ENCODE data around the gene MISP3. TPM values are rescaled to one million over a fixed set of nuclear protein-coding genes. Genes with fewer than 3 reads are reported as not detected.

MISP3 gene
- total RNA-seq, 2 donors from 2014 or later, result 12.4 to 17.2 TPM

DNA sequence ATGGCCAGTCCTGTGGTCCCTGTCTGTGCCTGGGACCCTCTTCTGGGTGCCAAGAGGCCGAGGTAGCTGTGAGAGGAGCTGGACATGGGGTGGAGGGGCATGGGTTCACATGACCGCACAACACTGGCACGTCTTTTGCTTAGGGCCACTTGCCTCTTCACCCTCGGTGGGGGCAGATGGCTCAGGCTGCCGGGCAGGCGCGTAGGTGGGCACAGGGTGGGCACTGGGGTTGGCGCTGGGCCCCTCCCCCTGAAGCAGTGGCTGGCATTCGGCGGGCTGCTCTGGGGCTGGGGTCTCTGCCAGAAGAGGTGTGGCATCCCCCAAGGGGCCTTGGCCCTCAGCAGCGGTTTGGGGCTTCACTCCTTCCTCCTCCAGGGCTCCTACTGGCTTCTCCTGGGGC, 19.1 kb upstream of the MISP3 start:
- no peaks in the 10 kb centered on the region for H3K36me3 ChIP-seq
- TF ChIP-seq CTCF (IDR thresholded peaks at IDR 0.05) (no peak), POLR2AphosphoS5 (IDR thresholded peaks at IDR 0.05) (no peak), POLR2A (IDR thresholded peaks at IDR 0.05) (no peak)
- 93% methylated on average over 9 of the region's 11 CpGs for WGBS
- no peak overlapping the region for H3K27ac ChIP-seq
- no peak overlapping the region for H3K4me3 ChIP-seq
- H3K4me1 ChIP-seq (replicated peaks), result no peaks in the 10 kb centered on the region
- DNase-seq (ENCODE audit: low spot score), result no peak
- no peaks in the 10 kb centered on the region for H3K27me3 ChIP-seq (replicated peaks; ENCODE audit: insufficient read depth)
- intact Hi-C loops (cut with DNase I), result no loop called here
- no peaks in the 10 kb centered on the region for H3K9me3 ChIP-seq

DNA sequence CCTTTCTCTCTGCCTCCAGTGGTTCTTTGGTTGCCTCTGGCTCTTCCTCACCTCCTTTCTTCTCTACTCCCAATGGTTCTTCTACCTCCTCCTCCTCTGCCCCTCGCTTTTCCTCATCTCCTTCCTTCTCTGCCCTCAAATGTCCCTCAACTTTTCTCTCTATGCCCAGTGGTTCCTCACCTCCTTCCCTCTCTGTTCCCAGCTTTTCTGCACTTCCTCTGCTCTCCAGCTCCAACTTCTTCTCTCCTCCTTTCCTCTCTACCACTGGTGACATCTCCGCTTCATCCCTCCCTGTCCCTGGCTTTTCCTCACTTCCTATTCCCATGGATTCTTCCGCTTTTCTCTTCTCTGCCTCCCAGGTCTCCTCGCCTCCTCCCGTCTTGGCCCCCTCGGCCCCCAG, 18.5 kb upstream of the MISP3 start:
- TF ChIP-seq CTCF (IDR thresholded peaks at IDR 0.05) (no peak), POLR2A (IDR thresholded peaks at IDR 0.05) (no peak), POLR2AphosphoS5 (IDR thresholded peaks at IDR 0.05) (no peak)
- H3K4me3 ChIP-seq, result no peak overlapping the region
- 75% methylated on average over 6 of the region's 6 CpGs for WGBS
- H3K27me3 ChIP-seq (replicated peaks; ENCODE audit: insufficient read depth), result no peaks in the 10 kb centered on the region
- H3K4me1 ChIP-seq (replicated peaks), result no peaks in the 10 kb centered on the region
- intact Hi-C loops (cut with DNase I), result no loop called here
- no peak overlapping the region for H3K27ac ChIP-seq
- no peaks in the 10 kb centered on the region for H3K9me3 ChIP-seq
- DNase-seq (ENCODE audit: low spot score), result no peak
- H3K36me3 ChIP-seq, result no peaks in the 10 kb centered on the region

DNA sequence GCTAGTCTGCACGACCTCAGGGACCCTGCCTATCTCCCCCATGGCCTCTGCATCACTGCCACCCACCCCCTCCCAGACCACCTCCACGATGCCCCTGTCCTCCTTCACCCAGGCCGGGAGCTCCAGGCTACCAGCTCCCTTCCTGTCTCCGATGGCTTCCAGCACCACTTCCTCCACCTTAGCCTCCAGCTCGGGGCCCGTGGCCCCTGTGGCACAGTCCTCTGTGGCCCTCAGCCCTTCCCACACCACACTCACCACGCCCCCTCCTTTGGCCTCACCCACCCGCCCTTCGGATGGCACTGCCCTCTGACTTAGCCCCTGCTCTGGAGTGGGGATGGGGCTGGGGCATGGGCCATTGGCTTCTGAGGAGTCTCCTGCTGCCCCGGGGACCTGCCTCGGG, 17.9 kb upstream of the MISP3 start:
- no peak for DNase-seq (ENCODE audit: low spot score)
- H3K4me3 ChIP-seq, result no peak overlapping the region
- no peak overlapping the region for H3K27ac ChIP-seq
- no peaks in the 10 kb centered on the region for H3K36me3 ChIP-seq
- H3K4me1 ChIP-seq (replicated peaks), result no peaks in the 10 kb centered on the region
- H3K27me3 ChIP-seq (replicated peaks; ENCODE audit: insufficient read depth), result no peaks in the 10 kb centered on the region
- intact Hi-C loops (cut with DNase I), result no loop called here
- H3K9me3 ChIP-seq, result no peaks in the 10 kb centered on the region
- TF ChIP-seq POLR2A (IDR thresholded peaks at IDR 0.05) (no peak), POLR2AphosphoS5 (IDR thresholded peaks at IDR 0.05) (no peak), CTCF (IDR thresholded peaks at IDR 0.05) (no peak)
- WGBS, result 66% methylated on average over 11 of the region's 11 CpGs

GRCh38 chr19:14055396-14055795, 17.2 kb upstream of the MISP3 start:
- TF ChIP-seq POLR2AphosphoS5 (IDR thresholded peaks at IDR 0.05) (no peak), CTCF (IDR thresholded peaks at IDR 0.05) (no peak), POLR2A (IDR thresholded peaks at IDR 0.05) (no peak)

GRCh38 chr19:14056069-14056666, 16.4 kb upstream of the MISP3 start:
- TF ChIP-seq POLR2AphosphoS5 (IDR thresholded peaks at IDR 0.05) (no peak), CTCF (IDR thresholded peaks at IDR 0.05) (no peak), POLR2A (IDR thresholded peaks at IDR 0.05) (no peak)
- no peak for DNase-seq (ENCODE audit: low spot score)
- H3K9me3 ChIP-seq, result no peaks in the 10 kb centered on the region
- WGBS, result 92% methylated on average over 10 of the region's 10 CpGs
- intact Hi-C loops (cut with DNase I), result no loop called here
- no peak overlapping the region for H3K27ac ChIP-seq
- H3K4me3 ChIP-seq, result no peak overlapping the region
- no peaks in the 10 kb centered on the region for H3K36me3 ChIP-seq
- no peaks in the 10 kb centered on the region for H3K27me3 ChIP-seq (replicated peaks; ENCODE audit: insufficient read depth)
- H3K4me1 ChIP-seq (replicated peaks), result no peaks in the 10 kb centered on the region

More at GRCh38 chr19:14055396-14055795, 17.2 kb upstream of the MISP3 start:
- Histone ChIP-seq H3K27me3 (replicated peaks; ENCODE audit: insufficient read depth) (no peaks in the 10 kb centered on the region), H3K4me1 (replicated peaks) (no peaks in the 10 kb centered on the region), H3K9me3 (no peaks in the 10 kb centered on the region), H3K4me3 (no peak overlapping the region), H3K36me3 (no peaks in the 10 kb centered on the region), H3K27ac (no peak overlapping the region)
- DNase-seq (ENCODE audit: low spot score), result no peak
- intact Hi-C loops (cut with DNase I), result no loop called here
- 82% methylated on average over 3 of the region's 3 CpGs for WGBS
